Activated CD8-positive, alpha-beta memory T cell treated with anti-CD3 and anti-CD28 coated beads, Interleukin-2, amount 50 U/mL, for 1 hour (primary cell): ENCODE results near the gene SLC41A3.
"Not testable (repeated sequence)": the region's sequence is repeated elsewhere in the genome, so short reads cannot be mapped to it uniquely, and the experiment has no call there.

Experiments
- DNase-seq: peaks from one replicate; pipeline ENCODE4 v3.0.0-alpha.2; 2020; ENCODE audit errors: extremely low read depth

Gene SLC41A3

GRCh38 chr3:126053949-126054569 is 29.9 kb downstream of the SLC41A3 start:
- no peak for DNase-seq

- no peak for DNase-seq
Observed at GRCh38 chr3:126053513-126053912, 30.4 kb downstream of the SLC41A3 start.

- DNase-seq = no peak
Observed at GRCh38 chr3:126052196-126053058, 31.5 kb downstream of the SLC41A3 start.

GRCh38 chr3:126051741-126052140 is 32.2 kb downstream of the SLC41A3 start:
- DNase-seq = no peak

- DNase-seq = no peak
Observed at GRCh38 chr3:126051234-126051633, 32.7 kb downstream of the SLC41A3 start.

- DNase-seq = no peak
Observed at GRCh38 chr3:126050626-126051025, 33.3 kb downstream of the SLC41A3 start.

- no peak for DNase-seq
Observed at GRCh38 chr3:126050050-126050392, 33.9 kb downstream of the SLC41A3 start.

- DNase-seq = no peak
Observed at GRCh38 chr3:126049289-126050049, 34.5 kb downstream of the SLC41A3 start.

GRCh38 chr3:126040386-126040785 is 43.5 kb downstream of the SLC41A3 start:
- no peak for DNase-seq

GRCh38 chr3:126039870-126040269 is 44.1 kb downstream of the SLC41A3 start:
- DNase-seq = no peak

- DNase-seq = not testable (repeated sequence)
Observed at GRCh38 chr3:126038791-126039190, 45.1 kb downstream of the SLC41A3 start.

GRCh38 chr3:126036056-126036549 is 47.8 kb downstream of the SLC41A3 start:
- DNase-seq = no peak

GRCh38 chr3:126035362-126036050 is 48.4 kb downstream of the SLC41A3 start:
- no peak for DNase-seq

- DNase-seq = no peak
Observed at GRCh38 chr3:126034481-126035361, 49.2 kb downstream of the SLC41A3 start.

GRCh38 chr3:126033765-126034164 is 50.2 kb downstream of the SLC41A3 start:
- DNase-seq = no peak

- no peak for DNase-seq
Observed at GRCh38 chr3:126033051-126033745, 50.7 kb downstream of the SLC41A3 start.

GRCh38 chr3:126031981-126032471 is 51.9 kb downstream of the SLC41A3 start:
- no peak for DNase-seq

- no peak for DNase-seq
Observed at GRCh38 chr3:126030455-126030854, 53.5 kb downstream of the SLC41A3 start.

GRCh38 chr3:126029241-126029640 is 54.7 kb downstream of the SLC41A3 start:
- no peak for DNase-seq

- DNase-seq = no peak
Observed at GRCh38 chr3:126028096-126028495, 55.8 kb downstream of the SLC41A3 start.
